Muscle of leg (tissue), 16 donors: ENCODE data around the gene UPK2. TPM values are rescaled to one million over a fixed set of nuclear protein-coding genes. Genes with fewer than 3 reads are reported as not detected.

ENCODE experiments used
- DNase-seq: peaks from one replicate; pipeline ENCODE4 v3.0.0; 2013
- H3K27ac ChIP-seq: one replicate; pipeline ENCODE4 v1.5.1; 2013; ENCODE audit warnings: mild to moderate bottlenecking, low read length, control low read depth
- H3K27me3 ChIP-seq: one replicate; pipeline ENCODE4 v1.6.1; 2013; ENCODE audit warnings: low read length; ENCODE audit not compliant: control insufficient read depth, insufficient read depth
- H3K36me3 ChIP-seq: one replicate; pipeline ENCODE4 v1.6.1; 2013; ENCODE audit warnings: low read length; ENCODE audit not compliant: control insufficient read depth, insufficient read depth
- H3K4me1 ChIP-seq: one replicate; pipeline ENCODE4 v1.6.1; 2013; ENCODE audit warnings: low read length; ENCODE audit not compliant: control insufficient read depth, insufficient read depth
- H3K4me3 ChIP-seq: one replicate; pipeline ENCODE4 v1.5.1; 2013; ENCODE audit warnings: low read length, control low read depth
- H3K9me3 ChIP-seq: replicated peaks from 2 replicates; pipeline ENCODE4 v1.6.1; 2013; ENCODE audit warnings: low read depth, low read length; ENCODE audit not compliant: control insufficient read depth
- WGBS: methylation state at CpG from one replicate; pipeline ENCODE4 v1.1.5; 2013; ENCODE audit warnings: missing lambda C conversion rate; ENCODE audit not compliant: insufficient coverage; 5-methylcytosine and 5-hydroxymethylcytosine counted together
- long read RNA-seq, 11 donors: transcript quantifications; one replicate each; lab custom pipeline, GENCODE V29; 2026
- polyA plus RNA-seq, 8 donors: library from polyadenylated mRNA; unstranded; fragments of 120-200 nt; gene quantifications; one replicate each; pipeline versions ENCODE4 v1.2.1 to v1.2.3, GENCODE V29; 2013; ENCODE audit warnings: inconsistent platforms in 1 of 8, low replicate concordance in 1 of 8; ENCODE audit not compliant: insufficient read length in 8 of 8, insufficient read depth in 1 of 8
- total RNA-seq: library from RNA; stranded (reverse); fragments of 120-200 nt; gene quantifications from one replicate; pipeline ENCODE4 v1.2.4, GENCODE V29; 2013

UPK2 gene
- total RNA-seq (0.09 TPM), polyA plus RNA-seq (1 to 10 TPM in 5 of 8 donors, under 1 TPM in 3; 0.65 to 3.5 (median 1.0) TPM)
- long read RNA-seq, donor 1: 0 reads
- long read RNA-seq, donor 2: 0 reads
- long read RNA-seq, donor 3: 0 reads
- long read RNA-seq, donor 4: 0 reads
- long read RNA-seq, donor 5: 0 reads
- long read RNA-seq, donor 6: 0 reads
- long read RNA-seq, donor 7: 0 reads
- long read RNA-seq, donor 8, partial matches to known transcripts: 7,662 of 7,909 reads
- long read RNA-seq, donor 8, other reads (novel, unspliced or antisense): 247 of 7,909 reads
- long read RNA-seq, donor 9, partial matches to known transcripts: 6 of 6 reads
- long read RNA-seq, donor 9, other reads (novel, unspliced or antisense): 0 of 6 reads
- long read RNA-seq, donor 10: 0 reads
- long read RNA-seq, donor 11: 0 reads

- H3K9me3 ChIP-seq: no peaks in the 10 kb centered on the region
- H3K4me3 ChIP-seq: no peak within 1 kb of the TSS
- peaks cover 18% of the 10 kb centered on the region for H3K27me3 ChIP-seq
- peaks cover 2% of the 10 kb centered on the region for H3K4me1 ChIP-seq
- no peak within 1 kb of the TSS for H3K27ac ChIP-seq
- DNase-seq: peak; percentile 80
- WGBS: 0% methylated on average over 5 of the region's 7 CpGs
- H3K36me3 ChIP-seq: no peaks in the 10 kb centered on the region
These were observed at the start of gene UPK2 for GRCh38 chr11:118956094-118956846. Gene UPK2 (plus strand): TSS chr11:118956298. CDS start chr11:118956351, 53 bp downstream.

GRCh38 chr11:118907051-118908042, 48.8 kb upstream of the UPK2 start:
- Histone ChIP-seq H3K9me3 (no peaks in the 10 kb centered on the region), H3K27ac (peak overlapping the region; percentile 73), H3K36me3 (peaks cover 57% of the 10 kb centered on the region), H3K4me3 (no peak overlapping the region), H3K27me3 (no peaks in the 10 kb centered on the region), H3K4me1 (peaks cover 59% of the 10 kb centered on the region)
- peak; percentile 86 for DNase-seq
- 40% methylated on average over 13 of the region's 24 CpGs for WGBS

- Histone ChIP-seq H3K27ac (peak overlapping the region; percentile 98), H3K36me3 (peaks cover 54% of the 10 kb centered on the region), H3K9me3 (no peaks in the 10 kb centered on the region), H3K4me3 (no peak overlapping the region), H3K27me3 (no peaks in the 10 kb centered on the region), H3K4me1 (peaks cover 68% of the 10 kb centered on the region)
- 66% methylated on average over 7 of the region's 13 CpGs for WGBS
- DNase-seq: no peak
These were observed 47.8 kb upstream of the UPK2 start for GRCh38 chr11:118908264-118908663.

- Histone ChIP-seq H3K4me1 (peaks cover 71% of the 10 kb centered on the region), H3K27ac (peak overlapping the region; percentile 98), H3K9me3 (no peaks in the 10 kb centered on the region), H3K36me3 (peaks cover 49% of the 10 kb centered on the region), H3K27me3 (no peaks in the 10 kb centered on the region), H3K4me3 (peak overlapping the region; percentile 43)
- peak; percentile 99 for DNase-seq
- WGBS: 0% methylated on average over 3 of the region's 17 CpGs
These were observed 47.0 kb upstream of the UPK2 start for GRCh38 chr11:118908901-118909618.

GRCh38 chr11:118909619-118910308, 46.3 kb upstream of the UPK2 start:
- WGBS: 15% methylated on average over 10 of the region's 21 CpGs
- Histone ChIP-seq H3K4me3 (peak overlapping the region; percentile 43), H3K27me3 (no peaks in the 10 kb centered on the region), H3K4me1 (peaks cover 78% of the 10 kb centered on the region), H3K36me3 (peaks cover 46% of the 10 kb centered on the region), H3K27ac (peak overlapping the region; percentile 98), H3K9me3 (no peaks in the 10 kb centered on the region)
- no peak for DNase-seq

- peak; percentile 91 for DNase-seq
- 3% methylated on average over 59 of the region's 67 CpGs for WGBS
- no peaks in the 10 kb centered on the region for H3K9me3 ChIP-seq
These were observed 45.6 kb upstream of the UPK2 start for GRCh38 chr11:118910309-118911112.

GRCh38 chr11:118911113-118911879, 44.8 kb upstream of the UPK2 start:
- Histone ChIP-seq H3K4me1 (peaks cover 94% of the 10 kb centered on the region), H3K36me3 (peaks cover 42% of the 10 kb centered on the region), H3K4me3 (peak overlapping the region; percentile 34), H3K9me3 (no peaks in the 10 kb centered on the region), H3K27me3 (no peaks in the 10 kb centered on the region), H3K27ac (peak overlapping the region; percentile 88)
- 20% methylated on average over 1 of the region's 21 CpGs for WGBS
- no peak for DNase-seq

More at GRCh38 chr11:118910309-118911112, 45.6 kb upstream of the UPK2 start:
- Histone ChIP-seq H3K27me3 (no peaks in the 10 kb centered on the region), H3K4me3 (peak overlapping the region; percentile 43), H3K36me3 (peaks cover 48% of the 10 kb centered on the region), H3K27ac (peak overlapping the region; percentile 98), H3K4me1 (peaks cover 86% of the 10 kb centered on the region)
